C4-2B (cell line): ENCODE measurements around the gene C10orf90.

ENCODE experiments used
- CTCF ChIP-seq: fragments of 450-650 bp; conservative IDR thresholded peaks from 2 replicates; pipeline ENCODE4 v1.5.1; 2017; ENCODE audit warnings: mild to moderate bottlenecking
- ZFX ChIP-seq: fragments of 450-650 bp; IDR thresholded peaks from 2 replicates; pipeline ENCODE4 v1.6.1; 2017

- TF ChIP-seq CTCF (no peak), ZFX (no peak)
Observed at GRCh38 chr10:126705951-126706565, 35.6 kb upstream of the C10orf90 start.
